Fibroblast of lung (primary cell): Measurements from ENCODE around the gene JOSD2. TPM values are rescaled to one million over a fixed set of nuclear protein-coding genes. Genes with fewer than 3 reads are reported as not detected.
A peak's percentile ranks its signal among the peaks of the same experiment; 100 is the strongest.

Source experiments
- DNase-seq, 2 donors: peaks; one replicate each; pipeline versions ENCODE4 v3.0.0 to v3.0.0-alpha.2; 2010; ENCODE audit warnings: low read depth in 2 of 2
- H2AFZ ChIP-seq: 2 replicates; pipeline ENCODE4 v1.5.1; 2012; ENCODE audit warnings: low read length, control low read depth, inconsistent platforms
- H3K27ac ChIP-seq: 2 replicates; pipeline ENCODE4 v1.5.1; 2011; ENCODE audit warnings: low read length, control low read depth; ENCODE audit not compliant: insufficient read depth
- H3K27me3 ChIP-seq: 2 replicates; pipeline ENCODE4 v1.5.1; 2011; ENCODE audit warnings: mild to moderate bottlenecking, low read length; ENCODE audit not compliant: control insufficient read depth, insufficient read depth
- H3K36me3 ChIP-seq: 2 replicates; pipeline ENCODE4 v1.5.1; 2011; ENCODE audit warnings: low read length; ENCODE audit not compliant: control insufficient read depth, insufficient read depth
- H3K4me1 ChIP-seq: 2 replicates; pipeline ENCODE4 v1.5.1; 2011; ENCODE audit warnings: low read length; ENCODE audit not compliant: control insufficient read depth, insufficient read depth; ENCODE audit errors: extremely low read depth
- H3K4me2 ChIP-seq: 2 replicates; pipeline ENCODE4 v1.5.1; 2011; ENCODE audit warnings: low read length, control low read depth; ENCODE audit not compliant: insufficient read depth; ENCODE audit errors: extremely low read depth
- H3K4me3 ChIP-seq, 4 experiments: fragments of 200-600 bp in 1 of 4; sonication (generic) in 1 of 4; replicated peaks in 1 of 4; 2 replicates each; pipeline ENCODE4 v1.5.1; 2011 to 2016; ENCODE audit warnings: low read length in 4 of 4, low read depth in 3 of 4, mild to moderate bottlenecking in 3 of 4, control low read depth in 2 of 4, inconsistent platforms in 1 of 4, mixed read lengths in 1 of 4; ENCODE audit not compliant: insufficient read depth in 1 of 4; ENCODE audit errors: control extremely low read depth in 1 of 4
- H3K79me2 ChIP-seq: 2 replicates; pipeline ENCODE4 v1.5.1; 2012; ENCODE audit warnings: mild to moderate bottlenecking, low read length, inconsistent platforms; ENCODE audit not compliant: control insufficient read depth, insufficient read depth
- H3K9ac ChIP-seq: 2 replicates; pipeline ENCODE4 v1.5.1; 2011; ENCODE audit warnings: mild to moderate bottlenecking, low read length, control low read depth; ENCODE audit not compliant: insufficient read depth
- H3K9me3 ChIP-seq: 2 replicates; pipeline ENCODE4 v1.5.1; 2012; ENCODE audit warnings: low read depth, low read length; ENCODE audit not compliant: control insufficient read depth, insufficient read depth
- H4K20me1 ChIP-seq: 2 replicates; pipeline ENCODE4 v1.5.1; 2011; ENCODE audit warnings: low read length; ENCODE audit not compliant: control insufficient read depth, insufficient read depth; ENCODE audit errors: extremely low read depth
- CTCF ChIP-seq, 2 donors: IDR thresholded peaks in 1 of 2; conservative IDR thresholded peaks in 1 of 2; 1 replicate in 1 of 2; 2 replicates in 1 of 2; pipeline ENCODE4 v1.5.1; 2011 to 2012; ENCODE audit warnings: low read length in 2 of 2, control low read depth in 1 of 2, inconsistent platforms in 1 of 2, low read depth in 1 of 2, mild to moderate bottlenecking in 1 of 2
- EZH2 ChIP-seq: IDR thresholded peaks from 2 replicates; pipeline ENCODE4 v1.5.1; 2012; ENCODE audit warnings: low read length, control low read depth, mild to moderate bottlenecking; ENCODE audit errors: missing control alignments
- polyA plus RNA-seq, 2 donors: library from polyadenylated mRNA; depleted of rRNA in 1 of 2; stranded (reverse) in 1 of 2; unstranded in 1 of 2; fragments of >200 nt; gene quantifications; 2 replicates each; pipeline ENCODE4 v1.2.1, GENCODE V29; 2011 to 2012; ENCODE audit warnings: missing spikeins in 1 of 2
- total RNA-seq: library from RNA; depleted of rRNA; stranded (reverse); fragments of >200 nt; gene quantifications from 2 replicates; pipeline ENCODE4 v1.2.1, GENCODE V29; 2014

The JOSD2 gene
- total and polyA plus RNA-seq, 2 donors (not counting 1 experiment from before 2014, with no cell fraction given) = 17.3 to 48.6 TPM

- H4K20me1 ChIP-seq = no peaks in the 10 kb centered on the region
- peaks cover 9% of the 10 kb centered on the region for H3K27me3 ChIP-seq
- H3K36me3 ChIP-seq = no peaks in the 10 kb centered on the region
- H3K4me1 ChIP-seq = peaks cover 2% of the 10 kb centered on the region
- no peak overlapping the region for H3K4me3 ChIP-seq
- TF ChIP-seq CTCF (conservative IDR thresholded peaks at IDR 0.05 in 1 of 2, IDR thresholded peaks at IDR 0.05 in 1 of 2; ENCODE audit: low read depth in 1 of 2, low read length in 2 of 2) (peak in 1 of 2 donors; percentile 8), EZH2 (no peak)
- H2AFZ ChIP-seq = no peak overlapping the region
- no peaks in the 10 kb centered on the region for H3K9me3 ChIP-seq
- peak; percentile 34 to 68 for DNase-seq
- H3K79me2 ChIP-seq = no peaks in the 10 kb centered on the region
- H3K9ac ChIP-seq = no peak overlapping the region
- no peak overlapping the region for H3K27ac ChIP-seq
- peak overlapping the region; percentile 56 for H3K4me2 ChIP-seq
These were observed 50.7 kb downstream of the JOSD2 start for GRCh38 chr19:50460161-50460765.

- Histone ChIP-seq H2AFZ (no peak overlapping the region), H3K36me3 (no peaks in the 10 kb centered on the region), H3K4me2 (no peak overlapping the region), H3K4me1 (peaks cover 2% of the 10 kb centered on the region), H3K9me3 (no peaks in the 10 kb centered on the region), H3K79me2 (no peaks in the 10 kb centered on the region), H3K4me3 (no peak overlapping the region), H3K27me3 (peaks cover 9% of the 10 kb centered on the region), H4K20me1 (no peaks in the 10 kb centered on the region), H3K27ac (no peak overlapping the region), H3K9ac (no peak overlapping the region)
- no peak for TF ChIP-seq CTCF (conservative IDR thresholded peaks at IDR 0.05 in 1 of 2, IDR thresholded peaks at IDR 0.05 in 1 of 2; ENCODE audit: low read depth in 1 of 2, low read length in 2 of 2)
- TF ChIP-seq EZH2 = no peak
- no peak for DNase-seq
These were observed 51.4 kb downstream of the JOSD2 start for GRCh38 chr19:50459638-50460037.

GRCh38 chr19:50459067-50459456, 51.9 kb downstream of the JOSD2 start:
- no peak for DNase-seq
- Histone ChIP-seq H3K4me1 (peaks cover 2% of the 10 kb centered on the region), H4K20me1 (no peaks in the 10 kb centered on the region), H3K9me3 (no peaks in the 10 kb centered on the region), H3K4me3 (no peak overlapping the region), H3K27me3 (peaks cover 9% of the 10 kb centered on the region), H3K4me2 (no peak overlapping the region), H2AFZ (no peak overlapping the region), H3K79me2 (no peaks in the 10 kb centered on the region), H3K27ac (no peak overlapping the region), H3K9ac (no peak overlapping the region), H3K36me3 (no peaks in the 10 kb centered on the region)
- TF ChIP-seq EZH2 (no peak), CTCF (conservative IDR thresholded peaks at IDR 0.05 in 1 of 2, IDR thresholded peaks at IDR 0.05 in 1 of 2; ENCODE audit: low read depth in 1 of 2, low read length in 2 of 2) (no peak)
